ENCODE measurements around the gene AOC2. TPM values are rescaled to one million over a fixed set of nuclear protein-coding genes. Genes with fewer than 3 reads are reported as not detected.

AOC2 gene
- total and polyA plus RNA-seq, 2 of the 13 experiments (the other 11 are each of a cell fraction or from before 2014, with no cell fraction given), result 1.2 to 3.3 TPM

GRCh38 chr17:42865638-42866094 is 21.3 kb downstream of the AOC2 start (continued):
- no peak for TF ChIP-seq MLXIP (CRISPR knock-in tag; IDR thresholded peaks at IDR 0.05; ENCODE audit: borderline replicate concordance)
- no peak for TF ChIP-seq ZNF496 (CRISPR knock-in tag; IDR thresholded peaks at IDR 0.05; ENCODE audit: insufficient replicate concordance)
- no peak for TF ChIP-seq ZNF709 (CRISPR knock-in tag; IDR thresholded peaks at IDR 0.05)
- no peak for TF ChIP-seq DDIT3 (CRISPR knock-in tag; IDR thresholded peaks at IDR 0.05)
- TF ChIP-seq RFX5 (IDR thresholded peaks at IDR 0.05; ENCODE audit: low read depth, low read length), result no peak
- no peak for TF ChIP-seq MAFG (CRISPR knock-in tag; IDR thresholded peaks at IDR 0.05)
- no peak for TF ChIP-seq ZNF550 (CRISPR knock-in tag; IDR thresholded peaks at IDR 0.05; ENCODE audit: borderline replicate concordance)
- TF ChIP-seq RARG (CRISPR knock-in tag; IDR thresholded peaks at IDR 0.05; ENCODE audit: low read depth), result no peak
- no peak for TF ChIP-seq XBP1 (CRISPR knock-in tag; IDR thresholded peaks at IDR 0.05)
- TF ChIP-seq BCL6 (CRISPR knock-in tag; IDR thresholded peaks at IDR 0.05), result peak; percentile 87
- TF ChIP-seq ZNF362 (CRISPR knock-in tag; IDR thresholded peaks at IDR 0.05; ENCODE audit: borderline replicate concordance), result peak; percentile 46; the same call in 1 of the 2 replicates
- no peak for TF ChIP-seq ZC3H13 (CRISPR knock-in tag; IDR thresholded peaks at IDR 0.05)
- TF ChIP-seq SMYD3 (CRISPR knock-in tag; IDR thresholded peaks at IDR 0.05), result no peak
- no peak for TF ChIP-seq ZNF777 (CRISPR knock-in tag; IDR thresholded peaks at IDR 0.05)
- TF ChIP-seq KLF6 (CRISPR knock-in tag; IDR thresholded peaks at IDR 0.05), result no peak
- TF ChIP-seq AHDC1 (CRISPR knock-in tag; IDR thresholded peaks at IDR 0.05; ENCODE audit: borderline replicate concordance), result no peak
- TF ChIP-seq NR0B2 (CRISPR knock-in tag; IDR thresholded peaks at IDR 0.05), result no peak
- TF ChIP-seq PTBP1 (IDR thresholded peaks at IDR 0.05; ENCODE audit: low read depth, low read length, poor library complexity, severe bottlenecking), result no peak
- TF ChIP-seq THAP11 (CRISPR knock-in tag; IDR thresholded peaks at IDR 0.05), result peak; percentile 69
- TF ChIP-seq POLR2AphosphoS2 (IDR thresholded peaks at IDR 0.05; ENCODE audit: low read depth, low read length), result no peak

All from HepG2 (cell line).